Activated CD8-positive, alpha-beta memory T cell treated with anti-CD3 and anti-CD28 coated beads, Interleukin-2, amount 50 U/mL, for 4 hours (primary cell): ENCODE results near the gene ELF2.
"Not testable (repeated sequence)": the region's sequence is repeated elsewhere in the genome, so short reads cannot be mapped to it uniquely, and the experiment has no call there.

Source experiments
- DNase-seq: peaks from one replicate; pipeline ENCODE4 v3.0.0-alpha.2; 2020

ELF2 gene

DNA sequence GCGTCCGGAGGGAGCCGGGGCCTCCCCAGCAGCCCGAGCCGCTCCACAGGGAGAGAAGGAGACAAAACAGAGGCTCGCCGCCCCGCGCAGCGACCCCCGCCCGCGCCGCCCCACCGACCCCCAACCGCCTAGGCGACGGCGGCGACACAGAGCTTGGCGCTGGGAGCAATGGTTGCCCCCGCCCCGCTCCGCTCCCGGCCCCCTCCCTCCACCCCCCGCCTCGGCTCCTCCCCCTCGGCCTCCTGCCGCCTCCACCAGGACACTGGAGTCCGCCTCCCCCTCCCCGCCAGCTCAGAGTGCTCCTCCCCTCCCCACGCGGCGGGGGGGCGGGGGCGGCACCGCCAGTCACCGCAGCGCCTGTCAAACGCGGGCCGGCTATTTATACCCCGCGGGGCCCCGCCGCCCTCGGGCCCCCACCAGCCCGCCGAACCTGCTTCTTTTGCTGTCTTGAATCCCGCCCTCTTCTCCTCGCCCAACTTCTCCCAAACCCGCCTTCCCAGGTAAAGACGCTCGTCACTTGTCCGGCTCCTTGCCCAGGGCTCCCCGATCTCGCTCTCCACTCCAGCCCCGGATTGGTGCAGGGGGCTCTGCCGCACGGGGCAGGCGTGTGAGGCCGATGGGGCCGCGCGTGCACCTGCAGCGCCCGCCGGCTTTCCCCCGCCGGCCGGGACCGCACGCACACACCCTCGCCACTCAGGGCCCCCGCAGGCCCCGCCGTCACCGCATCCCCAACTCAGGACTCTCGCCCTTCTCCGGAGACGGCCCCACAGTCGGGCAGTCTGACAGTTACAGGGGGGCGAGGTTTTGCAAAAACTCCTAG is at the start of gene ELF2:
TSS of gene ELF2 (minus strand) at position 170 of the 820 bp plus-strand sequence. CDS start 39,517 bp downstream, outside the sequence.
- DNase-seq, result peak; percentile 86

DNA sequence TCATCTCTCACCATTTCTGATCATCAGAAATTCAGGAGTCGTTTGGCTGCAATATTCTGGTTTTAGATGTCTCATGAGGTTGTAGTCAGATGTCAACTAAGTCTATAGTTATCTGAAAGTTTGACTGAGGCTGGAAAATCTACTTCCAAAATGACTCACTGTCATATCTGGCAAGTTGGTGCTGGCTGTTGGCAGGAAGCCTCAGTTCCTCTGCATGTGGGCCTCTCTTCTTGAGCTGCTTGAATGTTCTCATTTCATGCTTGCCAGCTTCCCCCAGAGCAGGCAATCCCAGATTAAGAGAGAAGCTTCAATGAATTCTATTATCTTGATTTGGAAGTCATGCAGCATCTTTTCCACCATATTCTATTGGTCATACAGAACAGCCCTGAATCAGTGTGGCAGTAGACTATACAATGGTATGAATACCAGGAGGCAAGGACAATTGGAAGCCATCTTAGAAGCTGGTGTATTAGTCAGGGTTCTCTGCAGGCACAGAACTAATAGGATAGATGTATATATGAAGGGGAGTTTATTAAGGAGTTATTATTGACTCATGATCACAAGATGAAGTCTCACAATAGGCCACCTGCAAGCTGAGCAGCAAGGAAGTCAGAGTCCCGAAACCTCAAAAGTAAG is 46.8 kb upstream of the ELF2 start:
- DNase-seq, result no peak

- no peak for DNase-seq
These were observed 45.2 kb upstream of the ELF2 start for GRCh38 chr4:139222215-139222614.

- DNase-seq, result no peak
These were observed 44.7 kb upstream of the ELF2 start for GRCh38 chr4:139221687-139222086.

GRCh38 chr4:139219450-139220055 is 42.5 kb upstream of the ELF2 start:
- no peak for DNase-seq

GRCh38 chr4:139214039-139214534 is 37.1 kb upstream of the ELF2 start:
- DNase-seq, result no peak

DNA sequence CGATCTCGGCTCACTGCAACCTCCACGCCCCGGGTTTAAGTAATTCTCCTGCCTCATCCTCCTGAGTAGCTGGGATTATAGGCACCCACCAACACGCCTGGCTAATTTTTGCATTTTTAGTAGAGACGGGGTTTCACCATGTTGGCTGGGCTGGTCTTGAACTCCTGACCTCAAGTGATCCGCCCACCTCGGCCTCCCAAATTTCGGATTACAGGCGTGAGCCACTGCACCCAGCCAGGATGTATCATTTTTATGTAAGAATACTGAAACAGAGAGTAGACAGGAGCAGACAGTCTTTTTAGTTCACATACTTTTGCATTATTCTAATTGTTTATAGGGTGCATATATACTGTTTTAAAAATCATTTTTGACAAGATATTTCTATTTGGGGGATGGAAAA is 36.6 kb upstream of the ELF2 start:
- DNase-seq, result not testable (repeated sequence)

GRCh38 chr4:139212900-139213299 is 35.9 kb upstream of the ELF2 start:
- no peak for DNase-seq

- no peak for DNase-seq
These were observed 33.5 kb upstream of the ELF2 start for GRCh38 chr4:139210486-139210885.

GRCh38 chr4:139209470-139210063 is 32.5 kb upstream of the ELF2 start:
- DNase-seq, result no peak

DNA sequence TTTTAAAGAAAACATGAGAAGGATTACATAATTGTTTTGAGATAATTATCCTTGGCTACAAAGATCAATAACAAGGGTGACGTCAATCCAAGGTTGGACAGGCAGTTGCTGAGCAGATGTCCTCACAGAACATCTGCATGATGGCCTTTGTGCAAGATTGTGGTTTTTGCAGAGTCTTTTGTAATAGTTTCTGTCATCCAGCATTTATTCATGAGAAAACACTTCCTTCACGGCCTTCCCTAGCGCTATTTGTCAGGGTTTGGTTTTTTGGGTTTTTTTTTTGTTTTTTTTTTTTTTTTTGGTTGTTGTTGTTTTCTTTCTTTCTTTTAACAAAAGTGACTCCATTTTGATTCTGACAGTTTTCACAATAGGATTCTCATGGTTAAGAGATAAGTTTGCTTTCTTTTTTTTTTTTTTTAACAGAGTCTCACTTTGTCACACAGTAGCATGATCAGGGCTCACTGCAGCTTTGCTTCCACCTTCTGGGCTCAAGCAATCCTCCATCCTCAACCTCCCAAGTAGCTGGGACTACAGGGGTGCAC is 31.5 kb upstream of the ELF2 start:
- no peak for DNase-seq

DNA sequence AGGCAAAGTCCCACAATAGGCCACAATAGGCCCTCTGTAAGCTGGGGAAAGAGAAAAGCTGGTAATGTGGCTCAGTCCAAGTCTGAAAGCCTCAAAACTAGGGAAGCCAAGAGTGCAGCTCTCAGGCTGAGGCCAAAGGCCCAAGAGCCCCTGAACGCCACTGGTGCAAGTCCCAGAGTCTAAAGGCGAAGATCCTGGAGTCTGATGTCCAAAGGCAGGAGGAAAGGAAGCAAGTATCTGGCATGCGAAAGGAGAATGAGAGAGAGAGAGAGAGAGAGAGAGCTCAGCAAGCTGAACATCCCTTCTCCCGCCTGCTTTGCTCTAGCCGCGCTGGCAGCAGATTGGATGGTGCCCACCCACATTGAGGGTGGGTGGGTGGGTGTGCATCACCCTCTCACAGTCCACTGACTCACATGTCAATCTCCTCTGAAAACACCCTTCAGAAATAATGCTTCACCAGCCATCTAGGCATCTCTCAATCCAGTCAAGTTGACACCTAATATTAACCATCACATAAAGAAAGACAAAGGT is 30.9 kb upstream of the ELF2 start:
- DNase-seq, result no peak

DNA sequence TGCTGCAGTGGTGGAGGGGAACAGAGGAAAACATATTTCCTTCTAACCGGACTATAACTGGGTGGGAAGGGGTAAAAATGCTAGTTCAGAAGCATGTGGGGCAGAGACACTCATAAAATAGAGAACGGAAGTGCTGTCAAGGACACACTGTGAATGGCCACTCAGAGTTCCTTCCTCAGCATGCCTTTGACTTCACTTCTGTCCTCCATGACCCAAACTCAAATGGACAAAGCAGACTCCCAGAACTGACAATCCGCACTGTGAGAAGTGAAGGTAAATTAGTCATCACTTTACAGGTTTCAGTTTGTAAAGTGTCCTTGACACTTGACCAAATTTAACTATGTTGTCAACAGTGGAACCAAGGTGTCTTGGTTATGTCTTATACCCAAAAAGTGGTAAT is 30.2 kb upstream of the ELF2 start:
- no peak for DNase-seq

DNA sequence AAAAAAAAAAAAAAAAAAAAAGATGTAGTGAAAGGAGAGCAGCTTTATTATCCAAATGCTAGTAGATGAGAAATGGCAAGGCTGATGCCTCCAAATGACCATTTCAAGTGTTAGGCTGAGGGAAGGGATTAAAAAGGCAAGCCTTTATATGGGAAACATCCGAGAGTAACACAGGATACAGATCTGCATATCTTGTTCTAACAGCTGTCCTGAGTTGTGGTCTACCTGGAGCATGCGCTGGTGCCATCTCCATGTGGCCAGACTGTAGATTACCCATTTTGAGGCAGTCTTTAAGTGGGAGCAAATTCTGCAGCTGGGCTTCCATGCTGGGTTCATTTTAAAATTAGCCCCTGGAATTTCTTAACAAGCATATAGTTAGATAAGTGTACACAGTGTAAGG is 26.0 kb upstream of the ELF2 start:
- DNase-seq, result no peak

DNA sequence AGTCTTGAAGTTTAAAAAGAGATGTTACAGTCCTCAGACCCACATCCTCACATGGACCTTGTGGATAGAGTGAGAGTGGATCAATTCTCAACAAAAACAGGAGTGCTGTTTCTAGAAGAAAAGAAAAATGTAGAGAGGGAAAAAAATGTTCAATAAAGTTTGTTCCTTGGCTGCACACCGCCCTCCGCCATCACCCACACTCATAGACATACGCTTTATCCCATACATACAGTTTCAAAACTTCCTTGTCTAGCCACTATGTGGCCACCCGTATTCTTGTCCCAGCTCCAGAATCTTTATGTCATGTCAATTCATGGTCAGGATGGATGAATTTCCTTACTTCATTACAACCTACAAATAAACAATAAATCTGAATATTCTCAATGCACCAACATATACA is 23.5 kb upstream of the ELF2 start:
- DNase-seq, result no peak

- DNase-seq, result no peak
These were observed 23.1 kb upstream of the ELF2 start for GRCh38 chr4:139200102-139200501.

- DNase-seq, result not testable (repeated sequence)
These were observed 20.2 kb upstream of the ELF2 start for GRCh38 chr4:139197214-139197613.

- no peak for DNase-seq
These were observed 19.4 kb upstream of the ELF2 start for GRCh38 chr4:139196462-139196861.

GRCh38 chr4:139191373-139191772 is 14.4 kb upstream of the ELF2 start:
- no peak for DNase-seq

- no peak for DNase-seq
These were observed 13.0 kb upstream of the ELF2 start for GRCh38 chr4:139189972-139190371.

DNA sequence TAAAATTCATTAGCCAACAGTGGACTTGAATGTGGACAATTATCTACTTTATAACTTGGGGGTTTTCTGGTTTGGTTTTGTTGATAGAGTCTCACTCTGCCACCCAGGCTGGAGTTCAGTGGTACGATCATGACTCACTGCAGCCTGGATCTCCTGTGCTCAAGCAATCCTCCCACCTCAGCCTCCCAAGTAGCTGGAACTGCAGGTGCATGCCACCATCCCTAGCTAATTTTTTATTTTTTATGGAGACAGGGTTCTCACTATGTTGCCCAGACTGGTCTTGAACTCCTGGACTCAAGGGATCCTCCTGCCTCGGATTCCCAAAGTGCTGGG is 12.4 kb upstream of the ELF2 start:
- DNase-seq, result no peak

- DNase-seq, result no peak
These were observed 11.8 kb upstream of the ELF2 start for GRCh38 chr4:139188648-139189416.
